Tibial artery (tissue), 4 donors: ENCODE measurements around the gene FOXL2NB.

Experiments
- DNase-seq, 2 donors: peaks; one replicate each; pipeline ENCODE4 v3.0.0-alpha.2; 2019
- H3K27ac ChIP-seq, 2 donors: fragments of 200-600 bp; sonication (generic) in 1 of 2; 1 replicate in 1 of 2; 2 replicates in 1 of 2; pipeline ENCODE4 v1.5.1; 2018 to 2019; ENCODE audit warnings: mild to moderate bottlenecking in 1 of 2
- H3K27me3 ChIP-seq, 2 donors: fragments of 200-600 bp; sonication (generic) in 1 of 2; one replicate each; pipeline versions ENCODE4 v1.5.1 to v1.6.0; 2016 to 2019
- H3K36me3 ChIP-seq, 3 donors: fragments of 200-600 bp; sonication (generic) in 2 of 3; one replicate each; pipeline ENCODE4 v1.5.1; 2016 to 2019; ENCODE audit warnings: mild to moderate bottlenecking in 2 of 3
- H3K4me1 ChIP-seq, 4 donors: fragments of 200-600 bp; sonication (generic) in 2 of 4; 1 replicate in 3 of 4; 2 replicates in 1 of 4; pipeline ENCODE4 v1.5.1; 2016 to 2019
- H3K4me3 ChIP-seq, 2 donors: fragments of 200-600 bp; sonication (generic) in 1 of 2; 1 replicate in 1 of 2; 2 replicates in 1 of 2; pipeline ENCODE4 v1.5.1; 2018 to 2019; ENCODE audit warnings: mild to moderate bottlenecking in 2 of 2
- H3K9me3 ChIP-seq, 3 donors: fragments of 200-600 bp; sonication (generic) in 1 of 3; one replicate each; pipeline ENCODE4 v1.5.1; 2016 to 2019
- CTCF ChIP-seq, 2 experiments: fragments of 200-600 bp in 1 of 2; fragments of 450-650 bp in 1 of 2; IDR thresholded peaks; one replicate each; pipeline ENCODE4 v1.5.1; 2017 to 2019; ENCODE audit warnings: antibody characterized with exemption in 2 of 2, mild to moderate bottlenecking in 1 of 2, moderate library complexity in 1 of 2
- intact Hi-C: fragments of 100-400 bp; cut with DNase I; formaldehyde crosslinking; loops from one replicate; pipeline ENCODE4 v1.15.0; 2023; ENCODE audit warnings: low total_unique reads

The FOXL2NB gene

GRCh38 chr3:138913766-138914165 is 33.3 kb upstream of the FOXL2NB start:
- no peaks in the 10 kb centered on the region for H3K27me3 ChIP-seq
- TF ChIP-seq CTCF (IDR thresholded peaks at IDR 0.05) = no peak
- no peak overlapping the region for H3K27ac ChIP-seq
- intact Hi-C loops = loop anchor here (2.0 to 10.0 kb wide), 2 partner anchors 79 to 319 kb away; partner anchors contain the start of genes CEP70 and PIK3CB
- H3K4me3 ChIP-seq = no peak overlapping the region
- H3K9me3 ChIP-seq = no peaks in the 10 kb centered on the region
- H3K4me1 ChIP-seq = peaks cover 0 to 17% (median 10%) of the 10 kb centered on the region in 4 donors
- DNase-seq = no peak
- no peaks in the 10 kb centered on the region for H3K36me3 ChIP-seq

- Histone ChIP-seq H3K36me3 (no peaks in the 10 kb centered on the region), H3K9me3 (no peaks in the 10 kb centered on the region), H3K4me1 (peaks cover 0 to 17% (median 10%) of the 10 kb centered on the region in 4 donors), H3K4me3 (peak overlapping the region; percentile 74 to 78), H3K27ac (peak overlapping the region; percentile 89 to 95), H3K27me3 (no peaks in the 10 kb centered on the region)
- intact Hi-C loops = loop anchor here (2.0 to 10.0 kb wide), 2 partner anchors 80 to 320 kb away; partner anchors contain the start of genes CEP70 and PIK3CB
- no peak for DNase-seq
- TF ChIP-seq CTCF (IDR thresholded peaks at IDR 0.05) = no peak
Measured at GRCh38 chr3:138914870-138915502, 32.0 kb upstream of the FOXL2NB start.

GRCh38 chr3:138915503-138916498 is 31.2 kb upstream of the FOXL2NB start:
- H3K4me3 ChIP-seq = peak overlapping the region; percentile 74 to 78
- H3K4me1 ChIP-seq = peaks cover 0 to 17% (median 10%) of the 10 kb centered on the region in 4 donors
- no peaks in the 10 kb centered on the region for H3K36me3 ChIP-seq
- intact Hi-C loops = loop anchor here (2.0 to 10.0 kb wide), 2 partner anchors 81 to 321 kb away; partner anchors contain the start of genes CEP70 and PIK3CB
- H3K27ac ChIP-seq = peak overlapping the region; percentile 89 to 95
- TF ChIP-seq CTCF (IDR thresholded peaks at IDR 0.05) = peak; percentile 89 to 93
- DNase-seq = peak; percentile 91 to 95
- H3K9me3 ChIP-seq = no peaks in the 10 kb centered on the region
- H3K27me3 ChIP-seq = no peaks in the 10 kb centered on the region

GRCh38 chr3:138916824-138917223 is 30.2 kb upstream of the FOXL2NB start:
- H3K27ac ChIP-seq = no peak overlapping the region
- no peak for TF ChIP-seq CTCF (IDR thresholded peaks at IDR 0.05)
- no peaks in the 10 kb centered on the region for H3K27me3 ChIP-seq
- no peaks in the 10 kb centered on the region for H3K9me3 ChIP-seq
- DNase-seq = no peak
- intact Hi-C loops = loop anchor here (10.0 kb wide), 1 partner anchor 82 kb away; the partner anchor contains the start of gene PIK3CB
- H3K4me3 ChIP-seq = no peak overlapping the region
- H3K4me1 ChIP-seq = peaks cover 0 to 22% (median 10%) of the 10 kb centered on the region in 4 donors
- no peaks in the 10 kb centered on the region for H3K36me3 ChIP-seq

- no peaks in the 10 kb centered on the region for H3K27me3 ChIP-seq
- H3K4me1 ChIP-seq = peaks cover 0 to 29% (median 15%) of the 10 kb centered on the region in 4 donors
- intact Hi-C loops = loop anchor here (10.0 kb wide), 1 partner anchor 85 kb away; the partner anchor contains the start of gene PIK3CB
- no peaks in the 10 kb centered on the region for H3K36me3 ChIP-seq
- no peaks in the 10 kb centered on the region for H3K9me3 ChIP-seq
- no peak overlapping the region for H3K27ac ChIP-seq
- no peak for TF ChIP-seq CTCF (IDR thresholded peaks at IDR 0.05)
- H3K4me3 ChIP-seq = no peak overlapping the region
- DNase-seq = no peak
Measured at GRCh38 chr3:138919325-138919724, 27.7 kb upstream of the FOXL2NB start.
